Hair follicle dermal papilla cell (primary cell): ENCODE results near the gene THAP10. TPM values are rescaled to one million over a fixed set of nuclear protein-coding genes. Genes with fewer than 3 reads are reported as not detected.

Experiments used
- total RNA-seq: library from RNA; depleted of rRNA; stranded (reverse); fragments of >200 nt; gene quantifications from 2 replicates; pipeline ENCODE4 v1.2.3, GENCODE V29; 2012

The THAP10 gene
- 1.3 and 1.7 TPM in 2 replicates for total RNA-seq

GRCh38 chr15:70892002-70892911 lies at the start of gene THAP10, which contains the start of gene LRRC49:
TSS of gene THAP10 (minus strand) at chr15:70892433. CDS start at chr15:70892272, 161 bp downstream.
TSS of gene LRRC49 (plus strand) at chr15:70892826. CDS start at chr15:70892895, 69 bp downstream.

DNA sequence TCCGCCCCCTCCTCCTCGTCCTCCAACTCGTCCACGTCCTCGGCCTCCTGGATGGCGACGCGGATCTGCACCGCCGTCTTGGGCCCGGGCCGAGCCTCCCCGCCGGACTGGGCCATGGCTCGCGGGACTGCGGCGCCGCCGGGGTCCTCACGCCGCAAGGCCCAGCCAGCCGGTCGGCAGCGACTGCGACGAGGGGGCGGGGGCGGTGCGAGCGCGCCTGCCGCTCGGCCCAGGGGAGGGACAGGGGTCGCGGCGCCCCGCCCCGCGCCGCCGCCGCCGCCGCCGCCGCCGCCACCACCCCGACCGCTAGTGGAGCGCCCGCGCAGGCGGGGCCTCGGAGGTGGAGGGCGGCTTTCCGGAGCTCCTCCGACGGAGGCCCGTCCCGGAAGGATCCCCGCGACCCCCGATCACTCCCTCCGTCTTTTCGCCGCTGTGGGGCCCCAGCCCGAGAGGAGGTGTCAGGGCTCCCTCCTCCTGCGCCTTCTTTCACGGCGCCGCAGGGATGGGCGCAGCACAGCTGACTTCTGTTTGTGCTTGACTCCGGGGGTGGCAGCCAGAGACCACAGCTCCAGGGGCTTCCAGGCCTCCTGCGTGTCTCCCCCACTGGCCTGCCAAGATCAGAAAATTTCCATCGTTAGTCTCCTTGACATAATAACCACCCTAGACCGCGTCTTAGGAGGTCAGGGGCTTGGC lies 38.1 kb downstream of the THAP10 start, which contains the start of gene LARP6:
Gene LARP6, minus strand, starts transcription at position 185 of the 693 bp plus-strand sequence. Its CDS starts 69 bp downstream, at position 116.

Other genes with a start within 250 kb of the THAP10 start
- gene UACA, start 128.9 kb downstream of the THAP10 start, total RNA-seq: 33.8 and 34.2 TPM in 2 replicates
- gene LARP6, start 38.3 kb downstream of the THAP10 start, total RNA-seq: 56.6 and 63.4 TPM in 2 replicates
- 8.5 and 17.0 TPM in 2 replicates for gene LRRC49, start 393 bp upstream of the THAP10 start, total RNA-seq
- gene THSD4, start 223.0 kb upstream of the THAP10 start, total RNA-seq: 30.3 and 52.7 TPM in 2 replicates